RWPE2 (cell line): Measurements from ENCODE around the gene PCNT.

ENCODE experiments used
- ATAC-seq: fragments of 200-7000 bp; cut with Tn5 transposase; 3 replicates; pipeline ENCODE4 v1.9.1; 2021; ENCODE audit warnings: low read depth
- DNase-seq: peaks from one replicate; pipeline ENCODE4 v3.0.0-alpha.2; 2020; ENCODE audit warnings: low spot score
- H3K27ac ChIP-seq: fragments of 450-650 bp; 2 replicates; pipeline ENCODE4 v1.5.1; 2017; ENCODE audit warnings: mild to moderate bottlenecking; ENCODE audit not compliant: poor library complexity, severe bottlenecking
- H3K27me3 ChIP-seq: fragments of 250-450 bp; sonication (Bioruptor Pico); 2 replicates; pipeline ENCODE4 v1.5.1; 2021; ENCODE audit warnings: mild to moderate bottlenecking, moderate library complexity; ENCODE audit not compliant: insufficient read depth, poor library complexity, severe bottlenecking
- H3K36me3 ChIP-seq: fragments of 250-450 bp; sonication (Bioruptor Pico); 2 replicates; pipeline ENCODE4 v1.5.1; 2020; ENCODE audit warnings: low read depth, mild to moderate bottlenecking, moderate library complexity
- H3K4me1 ChIP-seq: fragments of 250-450 bp; sonication (Bioruptor Pico); 2 replicates; pipeline ENCODE4 v1.5.1; 2021; ENCODE audit warnings: mild to moderate bottlenecking, moderate library complexity; ENCODE audit not compliant: insufficient read depth, poor library complexity, severe bottlenecking
- H3K4me3 ChIP-seq: fragments of 250-450 bp; sonication (Bioruptor Pico); 2 replicates; pipeline ENCODE4 v1.5.1; 2021; ENCODE audit warnings: mild to moderate bottlenecking, moderate library complexity; ENCODE audit not compliant: severe bottlenecking
- H3K9me3 ChIP-seq: fragments of 250-450 bp; sonication (Bioruptor Pico); 2 replicates; pipeline ENCODE4 v1.5.1; 2021; ENCODE audit warnings: mild to moderate bottlenecking, moderate library complexity; ENCODE audit not compliant: severe bottlenecking
- CTCF ChIP-seq: fragments of 450-650 bp; IDR thresholded peaks from one replicate; pipeline ENCODE4 v1.5.1; 2017; ENCODE audit warnings: mild to moderate bottlenecking, moderate library complexity; ENCODE audit not compliant: poor library complexity, severe bottlenecking

The PCNT gene

GRCh38 chr21:46355161-46356004 is 31.4 kb downstream of the PCNT start:
- ATAC-seq (no peak), DNase-seq (no peak)

GRCh38 chr21:46356005-46356338 is 32.0 kb downstream of the PCNT start:
- Histone ChIP-seq H3K4me1 (no peaks in the 10 kb centered on the region), H3K27ac (no peak overlapping the region), H3K27me3 (no peaks in the 10 kb centered on the region), H3K4me3 (no peak overlapping the region), H3K9me3 (no peaks in the 10 kb centered on the region), H3K36me3 (peaks cover 61% of the 10 kb centered on the region)
- ATAC-seq (no peak), DNase-seq (no peak)
- no peak for TF ChIP-seq CTCF

More at GRCh38 chr21:46355161-46356004, 31.4 kb downstream of the PCNT start:
- peaks cover 61% of the 10 kb centered on the region for H3K36me3 ChIP-seq
- H3K9me3 ChIP-seq, result no peaks in the 10 kb centered on the region
- TF ChIP-seq CTCF, result no peak
- no peak overlapping the region for H3K4me3 ChIP-seq
- H3K27me3 ChIP-seq, result no peaks in the 10 kb centered on the region
- H3K4me1 ChIP-seq, result no peaks in the 10 kb centered on the region
- H3K27ac ChIP-seq, result no peak overlapping the region

- Histone ChIP-seq H3K4me1 (no peaks in the 10 kb centered on the region), H3K27ac (no peak overlapping the region), H3K36me3 (peaks cover 57% of the 10 kb centered on the region), H3K27me3 (no peaks in the 10 kb centered on the region), H3K4me3 (no peak overlapping the region), H3K9me3 (no peaks in the 10 kb centered on the region)
- DNase-seq (no peak), ATAC-seq (no peak)
- TF ChIP-seq CTCF, result no peak
Observed at GRCh38 chr21:46356494-46357334, 32.8 kb downstream of the PCNT start.

- ATAC-seq (no peak), DNase-seq (no peak)
- H3K4me3 ChIP-seq, result no peak overlapping the region
- H3K27me3 ChIP-seq, result no peaks in the 10 kb centered on the region
- TF ChIP-seq CTCF, result no peak
- no peaks in the 10 kb centered on the region for H3K9me3 ChIP-seq
- H3K27ac ChIP-seq, result no peak overlapping the region
- H3K36me3 ChIP-seq, result peaks cover 52% of the 10 kb centered on the region
- H3K4me1 ChIP-seq, result no peaks in the 10 kb centered on the region
Observed at GRCh38 chr21:46357335-46357604, 33.3 kb downstream of the PCNT start.
